ENCODE measurements around the gene PLK3. TPM values are rescaled to one million over a fixed set of nuclear protein-coding genes. Genes with fewer than 3 reads are reported as not detected.

PLK3 gene
- total RNA-seq, 1 experiment from 2014 or later: 56.1 TPM

GRCh38 chr1:44786138-44786840, 13.9 kb upstream of the PLK3 start:
- H3K79me2 ChIP-seq (ENCODE audit: insufficient read depth, low read length): no peaks in the 10 kb centered on the region
- H3K27me3 ChIP-seq (ENCODE audit: insufficient read depth, low read length): no peaks in the 10 kb centered on the region
- peak overlapping the region; percentile 35 to 51 for H3K4me3 ChIP-seq (replicated peaks in 1 of 2; ENCODE audit: low read depth in 1 of 2, low read length in 2 of 2)
- no peaks in the 10 kb centered on the region for H4K20me1 ChIP-seq (ENCODE audit: insufficient read depth)
- intact Hi-C loops (cut with micrococcal nuclease): loop anchor here (5.0 kb wide), 1 partner anchor 786 kb away; no protein-coding TSS in a partner anchor
- H3K4me1 ChIP-seq (ENCODE audit: control insufficient read depth in 1 of 2, insufficient read depth in 2 of 2, low read length in 2 of 2): peaks cover 6 to 24% of the 10 kb centered on the region in 2 experiments
- ChIA-PET CTCF (interaction anchor here (0.8 to 1.5 kb wide), 3 partner anchors 8 to 22 kb away, joined by 3 to 5 read pairs (median 3); partner anchors contain the start of gene BTBD19), POLR2A (interaction anchor here (0.7 to 3.7 kb wide), 7 partner anchors 11 to 67 kb away, joined by 3 to 16 read pairs (median 5); partner anchors contain the start of genes PLK3, RNU5D-1 and RPS8), RAD21 (ENCODE audit: low non-redundant PET in 1 of 2, low total read pairs in 2 of 2, uncharacterized antibody in 2 of 2, unreplicated experiment in 2 of 2) (no interaction called here)
- TF ChIP-seq MAX (IDR thresholded peaks at IDR 0.05) (peak; percentile 97), CTCF (IDR thresholded peaks at IDR 0.05 in 2 of 3, conservative IDR thresholded peaks at IDR 0.05 in 1 of 3; ENCODE audit: borderline replicate concordance in 1 of 3, insufficient read depth in 1 of 3, low read depth in 2 of 3, low read length in 2 of 3) (peak; percentile 80 to 99 (median 99)), YY1 (IDR thresholded peaks at IDR 0.05; ENCODE audit: extremely low read depth, insufficient replicate concordance, low read depth, low read length) (no peak), ATF3 (IDR thresholded peaks at IDR 0.05) (no peak), RAD21 (IDR thresholded peaks at IDR 0.05; ENCODE audit: low read depth) (peak; percentile 93), EZH2 (IDR thresholded peaks at IDR 0.05) (no peak), ZBTB33 (IDR thresholded peaks at IDR 0.05; ENCODE audit: extremely low read depth, insufficient replicate concordance, low read length) (peak; percentile 5), POLR2AphosphoS5 (IDR thresholded peaks at IDR 0.05; ENCODE audit: low read depth, low read length) (peak; percentile 52; the same call in 1 of the 2 replicates)
- no TSS peak for BruUV-seq (replicated peaks)
- H3K9me2 ChIP-seq (ENCODE audit: insufficient read depth): no peaks in the 10 kb centered on the region
- H3K27ac ChIP-seq (ENCODE audit: low read depth, low read length): peak overlapping the region; percentile 52
- H3K36me3 ChIP-seq (ENCODE audit: control insufficient read depth in 1 of 2, insufficient read depth in 2 of 2, low read length in 2 of 2): peaks cover 0 to 4% of the 10 kb centered on the region in 2 experiments; a peak in 1 of 4 replicates
- ATAC-seq (peak; percentile 80), DNase-seq (ENCODE audit: low read depth, low spot score) (peak; percentile 45)
- peak overlapping the region; percentile 63 for H3K9ac ChIP-seq (ENCODE audit: low read length)
- H3K9me3 ChIP-seq (ENCODE audit: control insufficient read depth in 1 of 2, insufficient read depth in 1 of 2, low read depth in 1 of 2, low read length in 2 of 2): no peaks in the 10 kb centered on the region
- peak overlapping the region; percentile 81 for H3K4me2 ChIP-seq (ENCODE audit: low read length)
- peak overlapping the region; percentile 75 for H2AFZ ChIP-seq (ENCODE audit: low read depth, low read length, poor library complexity, severe bottlenecking)
